GM12878 (cell line): ENCODE measurements around the gene DBNDD2. TPM values are rescaled to one million over a fixed set of nuclear protein-coding genes. Genes with fewer than 3 reads are reported as not detected.

ENCODE experiments used
- RELA ChIP-seq: fragments of 450-650 bp; IDR thresholded peaks from 2 replicates; pipeline ENCODE4 v1.8.0; 2014; ENCODE audit warnings: borderline replicate concordance; ENCODE audit not compliant: partially characterized antibody
- SIX5 ChIP-seq: IDR thresholded peaks from 2 replicates; pipeline ENCODE4 v1.6.1; 2011; ENCODE audit warnings: mild to moderate bottlenecking, low read depth, low read length, moderate library complexity; ENCODE audit not compliant: severe bottlenecking
- SKIL ChIP-seq: fragments of 450-650 bp; IDR thresholded peaks from 2 replicates; pipeline ENCODE4 v1.6.1; 2017; ENCODE audit warnings: mild to moderate bottlenecking, low read depth, inconsistent platforms; ENCODE audit not compliant: poor library complexity, severe bottlenecking
- polyA plus RNA-seq, 11 experiments: library from polyadenylated mRNA; depleted of rRNA in 4 of 11; unstranded in 6 of 11; stranded (reverse) in 5 of 11; fragments of >200 nt; fragmentation: Nextera tagmentation in 4 of 11; fragmentation: Illumina TruSeq in 1 of 11; extraction: Ambion mirVana in 4 of 11; extraction: Trizol in 1 of 11; gene quantifications; 1 replicate in 1 of 11; 2 replicates in 10 of 11; pipeline versions ENCODE4 v1.2.1 to v1.2.3, GENCODE V29; 2011 to 2016; ENCODE audit warnings: inconsistent platforms in 2 of 11, missing spikeins in 2 of 11, low read depth in 1 of 11
- total RNA-seq, 4 experiments: library from RNA; depleted of rRNA in 3 of 4; stranded (reverse); fragments of >200 nt in 3 of 4; fragmentation: Illumina TruSeq in 1 of 4; extraction: Trizol in 1 of 4; gene quantifications; 2 replicates each; pipeline versions ENCODE4 v1.2.1 to v1.2.3, GENCODE V29; 2013 to 2021
- TF ChIP-seq, protein P1 (sequence below): fragments of 450-650 bp; formaldehyde crosslinking; IDR thresholded peaks from 2 replicates; pipeline ENCODE4 v1.5.0; 2022; ENCODE audit warnings: mild to moderate bottlenecking, missing genetic modification characterization
- TF ChIP-seq, protein P2 (sequence below): IDR thresholded peaks from 2 replicates; pipeline ENCODE4 v1.6.1; 2011; ENCODE audit warnings: mild to moderate bottlenecking, low read depth, low read length, moderate library complexity; ENCODE audit not compliant: insufficient replicate concordance

DBNDD2 gene
- total and polyA plus RNA-seq, 10 of the 15 experiments (the other 5 are each of a cell fraction or from before 2014, with no cell fraction given), result 0.17 to 5.7 (median 0.49) TPM; not detected in 1

- TF ChIP-seq, protein P1, sequence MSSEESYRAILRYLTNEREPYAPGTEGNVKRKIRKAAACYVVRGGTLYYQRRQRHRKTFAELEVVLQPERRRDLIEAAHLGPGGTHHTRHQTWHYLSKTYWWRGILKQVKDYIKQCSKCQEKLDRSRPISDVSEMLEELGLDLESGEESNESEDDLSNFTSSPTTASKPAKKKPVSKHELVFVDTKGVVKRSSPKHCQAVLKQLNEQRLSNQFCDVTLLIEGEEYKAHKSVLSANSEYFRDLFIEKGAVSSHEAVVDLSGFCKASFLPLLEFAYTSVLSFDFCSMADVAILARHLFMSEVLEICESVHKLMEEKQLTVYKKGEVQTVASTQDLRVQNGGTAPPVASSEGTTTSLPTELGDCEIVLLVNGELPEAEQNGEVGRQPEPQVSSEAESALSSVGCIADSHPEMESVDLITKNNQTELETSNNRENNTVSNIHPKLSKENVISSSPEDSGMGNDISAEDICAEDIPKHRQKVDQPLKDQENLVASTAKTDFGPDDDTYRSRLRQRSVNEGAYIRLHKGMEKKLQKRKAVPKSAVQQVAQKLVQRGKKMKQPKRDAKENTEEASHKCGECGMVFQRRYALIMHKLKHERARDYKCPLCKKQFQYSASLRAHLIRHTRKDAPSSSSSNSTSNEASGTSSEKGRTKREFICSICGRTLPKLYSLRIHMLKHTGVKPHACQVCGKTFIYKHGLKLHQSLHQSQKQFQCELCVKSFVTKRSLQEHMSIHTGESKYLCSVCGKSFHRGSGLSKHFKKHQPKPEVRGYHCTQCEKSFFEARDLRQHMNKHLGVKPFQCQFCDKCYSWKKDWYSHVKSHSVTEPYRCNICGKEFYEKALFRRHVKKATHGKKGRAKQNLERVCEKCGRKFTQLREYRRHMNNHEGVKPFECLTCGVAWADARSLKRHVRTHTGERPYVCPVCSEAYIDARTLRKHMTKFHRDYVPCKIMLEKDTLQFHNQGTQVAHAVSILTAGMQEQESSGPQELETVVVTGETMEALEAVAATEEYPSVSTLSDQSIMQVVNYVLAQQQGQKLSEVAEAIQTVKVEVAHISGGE (CRISPR knock-in tag), result no peak
- peak; percentile 45 for TF ChIP-seq SIX5
- peak; percentile 74 for TF ChIP-seq SKIL
- TF ChIP-seq RELA, result peak; percentile 73
- TF ChIP-seq, protein P2, sequence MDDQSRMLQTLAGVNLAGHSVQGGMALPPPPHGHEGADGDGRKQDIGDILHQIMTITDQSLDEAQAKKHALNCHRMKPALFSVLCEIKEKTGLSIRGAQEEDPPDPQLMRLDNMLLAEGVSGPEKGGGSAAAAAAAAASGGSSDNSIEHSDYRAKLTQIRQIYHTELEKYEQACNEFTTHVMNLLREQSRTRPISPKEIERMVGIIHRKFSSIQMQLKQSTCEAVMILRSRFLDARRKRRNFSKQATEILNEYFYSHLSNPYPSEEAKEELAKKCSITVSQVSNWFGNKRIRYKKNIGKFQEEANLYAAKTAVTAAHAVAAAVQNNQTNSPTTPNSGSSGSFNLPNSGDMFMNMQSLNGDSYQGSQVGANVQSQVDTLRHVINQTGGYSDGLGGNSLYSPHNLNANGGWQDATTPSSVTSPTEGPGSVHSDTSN, result peak; percentile 23
Measured at GRCh38 chr20:45362804-45363610, 45.1 kb upstream of the DBNDD2 start, which contains the start of gene SYS1 (continued).
